SK-N-SH (cell line): ENCODE measurements around the gene FNDC3B. TPM values are rescaled to one million over a fixed set of nuclear protein-coding genes. Genes with fewer than 3 reads are reported as not detected.

Experiments
- CTCF ChIA-PET: fragments of 300-600, 350-600 bp; formaldehyde crosslinking; extraction: SDS; loops from one replicate; lab custom pipeline; 2021; lab: Yijun Ruan, JAX
- POLR2A ChIA-PET: fragments of 350-600 bp; sonication (Branson Sonifier 250); formaldehyde crosslinking; extraction: SDS; loops from one replicate; lab custom pipeline; 2020; ENCODE audit warnings: antibody characterized with exemption, inconsistent platforms; lab: Yijun Ruan, JAX
- DNase-seq: peaks from one replicate; pipeline ENCODE4 v3.0.0; 2012
- H2AFZ ChIP-seq: fragments of 200-600 bp; sonication (generic); 2 replicates; pipeline ENCODE4 v1.8.1; 2016; ENCODE audit warnings: antibody characterized with exemption, mild to moderate bottlenecking, low read depth
- H3F3A ChIP-seq: fragments of 200-600 bp; sonication (generic); replicated peaks from 2 replicates; pipeline ENCODE3; 2016; ENCODE audit warnings: antibody characterized with exemption, mild to moderate bottlenecking; ENCODE audit not compliant: insufficient read depth
- H3K27ac ChIP-seq, 2 experiments: fragments of 200-500 bp in 1 of 2; fragments of 200-600 bp in 1 of 2; sonication (Bioruptor generic) in 1 of 2; sonication (generic), shearing (Covaris generic) in 1 of 2; 2 replicates each; pipeline versions ENCODE4 v1.5.1 to v1.6.1; 2014 to 2016; ENCODE audit warnings: low read depth in 2 of 2, inconsistent platforms in 1 of 2, low read length in 1 of 2, mild to moderate bottlenecking in 1 of 2, mixed read lengths in 1 of 2
- H3K27me3 ChIP-seq: fragments of 200-600 bp; sonication (generic), shearing (Covaris generic); 2 replicates; pipeline ENCODE4 v1.6.1; 2016; ENCODE audit warnings: mixed run types; ENCODE audit not compliant: insufficient read depth
- H3K36me3 ChIP-seq, 2 experiments: fragments of 200-500 bp in 1 of 2; fragments of 200-600 bp in 1 of 2; sonication (Bioruptor generic) in 1 of 2; sonication (generic) in 1 of 2; replicated peaks in 1 of 2; 2 replicates each; pipeline versions ENCODE3 to v1.5.1; 2014 to 2016; ENCODE audit warnings: low read length in 1 of 2, mild to moderate bottlenecking in 1 of 2; ENCODE audit not compliant: insufficient read depth in 2 of 2, control insufficient read depth in 1 of 2
- H3K4me1 ChIP-seq, 2 experiments: fragments of 200-500 bp in 1 of 2; fragments of 200-600 bp in 1 of 2; sonication (Bioruptor generic) in 1 of 2; sonication (generic), shearing (Covaris generic) in 1 of 2; 2 replicates each; pipeline versions ENCODE4 v1.5.1 to v1.6.1; 2014 to 2016; ENCODE audit warnings: low read depth in 1 of 2, low read length in 1 of 2, mixed run types in 1 of 2; ENCODE audit not compliant: insufficient read depth in 2 of 2, control insufficient read depth in 1 of 2
- H3K4me2 ChIP-seq: fragments of 200-600 bp; sonication (generic), shearing (Covaris generic); 2 replicates; pipeline ENCODE4 v1.6.1; 2017; ENCODE audit warnings: mixed run types
- H3K4me3 ChIP-seq, 2 experiments: fragments of 200-500 bp in 1 of 2; fragments of 200-600 bp in 1 of 2; sonication (Bioruptor generic) in 1 of 2; sonication (generic), shearing (Covaris generic) in 1 of 2; 2 replicates each; pipeline versions ENCODE4 v1.5.1 to v1.8.1; 2014 to 2016; ENCODE audit warnings: low read depth in 2 of 2, inconsistent platforms in 1 of 2, low read length in 1 of 2, mild to moderate bottlenecking in 1 of 2, mixed read lengths in 1 of 2, moderate library complexity in 1 of 2
- H3K79me2 ChIP-seq: fragments of 200-600 bp; sonication (generic); 2 replicates; pipeline ENCODE4 v1.8.1; 2017; ENCODE audit warnings: mild to moderate bottlenecking; ENCODE audit not compliant: insufficient read depth
- H3K9ac ChIP-seq: fragments of 200-600 bp; sonication (generic); 2 replicates; pipeline ENCODE4 v1.6.1; 2017; ENCODE audit warnings: mixed run types
- H3K9me2 ChIP-seq: fragments of 200-600 bp; sonication (generic); 2 replicates; pipeline ENCODE4 v1.6.1; 2017; ENCODE audit warnings: mixed run types
- H3K9me3 ChIP-seq: fragments of 200-600 bp; sonication (generic); 2 replicates; pipeline ENCODE4 v1.6.1; 2017; ENCODE audit warnings: mixed run types, mild to moderate bottlenecking, moderate library complexity
- H4K20me1 ChIP-seq: fragments of 200-600 bp; sonication (generic); 2 replicates; pipeline ENCODE4 v1.6.1; 2017; ENCODE audit warnings: mild to moderate bottlenecking, mixed run types; ENCODE audit not compliant: insufficient read depth
- ELF1 ChIP-seq: IDR thresholded peaks from 2 replicates; pipeline ENCODE4 v1.4.0; 2012
- FOXM1 ChIP-seq: IDR thresholded peaks from 2 replicates; pipeline ENCODE4 v1.4.0; 2012; ENCODE audit warnings: low read depth, mild to moderate bottlenecking
- JUND ChIP-seq: IDR thresholded peaks from 2 replicates; pipeline ENCODE4 v1.4.0; 2012
- MEF2A ChIP-seq: IDR thresholded peaks from 2 replicates; pipeline ENCODE4 v1.4.0; 2012; ENCODE audit warnings: low read depth, borderline replicate concordance
- NRF1 ChIP-seq: IDR thresholded peaks from 2 replicates; pipeline ENCODE4 v1.6.1; 2012; ENCODE audit warnings: low read depth, mild to moderate bottlenecking, low read length
- RCOR1 ChIP-seq: fragments of 150-350 bp; IDR thresholded peaks from 2 replicates; pipeline ENCODE4 v1.6.1; 2017; ENCODE audit warnings: antibody characterized with exemption, low read length
- REST ChIP-seq: IDR thresholded peaks from 2 replicates; pipeline ENCODE4 v1.6.1; 2012; ENCODE audit warnings: mild to moderate bottlenecking, low read depth, low read length, moderate library complexity
- TEAD4 ChIP-seq: IDR thresholded peaks from 2 replicates; pipeline ENCODE4 v1.4.0; 2012; ENCODE audit warnings: mild to moderate bottlenecking, borderline replicate concordance; ENCODE audit not compliant: insufficient read depth
- ZBTB33 ChIP-seq: IDR thresholded peaks from 2 replicates; pipeline ENCODE4 v1.4.0; 2012; ENCODE audit warnings: low read depth, borderline replicate concordance
- WGBS: methylation state at CpG from one replicate; pipeline ENCODE4 v1.1.6; 2017; ENCODE audit warnings: low lambda C conversion rate; 5-methylcytosine and 5-hydroxymethylcytosine counted together
- polyA plus RNA-seq, 3 experiments: library from polyadenylated mRNA; depleted of rRNA; stranded (reverse); fragments of >200 nt; gene quantifications; 2 replicates each; pipeline ENCODE4 v1.2.3, GENCODE V29; 2012
- small RNA-seq, 7 experiments: library from RNA; depleted of rRNA; stranded (forward); fragments of <200 nt; gene quantifications; one replicate each; pipeline ENCODE3, GENCODE V24; 2012

FNDC3B gene
- polyA plus RNA-seq, 1 of the 3 experiments (the other 2 are of a cell fraction) = 10.4 TPM

- DNase-seq = peak; percentile 60
- POLR2A ChIA-PET = no interaction called here
- CTCF ChIA-PET = interaction anchor here (0.6 to 2.1 kb wide), 5 partner anchors 11 to 108 kb away, joined by 3 to 13 read pairs (median 3); no protein-coding TSS in a partner anchor
- peaks cover 26% of the 10 kb centered on the region for H3K27me3 ChIP-seq
- peak overlapping the region in 1 of 2 experiments; percentile 24; a peak in 1 of 4 replicates for H3K4me3 ChIP-seq
- no peaks in the 10 kb centered on the region for H3K36me3 ChIP-seq
- no peaks in the 10 kb centered on the region for H3K9me3 ChIP-seq
- no peak overlapping the region for H2AFZ ChIP-seq
- no peaks in the 10 kb centered on the region for H3F3A ChIP-seq
- H3K27ac ChIP-seq = no peak overlapping the region
- peaks cover 0 to 13% of the 10 kb centered on the region in 2 experiments; a peak in 1 of 4 replicates for H3K4me1 ChIP-seq
- no peak overlapping the region for H3K9ac ChIP-seq
- H3K4me2 ChIP-seq = peak overlapping the region; percentile 48
- 19% methylated on average over 29 of the region's 43 CpGs for WGBS
- no peaks in the 10 kb centered on the region for H3K9me2 ChIP-seq
- H4K20me1 ChIP-seq = no peaks in the 10 kb centered on the region
- H3K79me2 ChIP-seq = no peaks in the 10 kb centered on the region
- no peak for TF ChIP-seq MEF2A
- no peak for TF ChIP-seq JUND
- TF ChIP-seq RCOR1 = no peak
- TF ChIP-seq FOXM1 = no peak
- TF ChIP-seq TEAD4 = no peak
- TF ChIP-seq ELF1 = no peak
- no peak for TF ChIP-seq ZBTB33
These were observed 409.5 kb downstream of the FNDC3B start for GRCh38 chr3:172448661-172449465.

- Histone ChIP-seq H3K27ac (no peak overlapping the region), H3K4me2 (peak overlapping the region; percentile 48), H3K79me2 (no peaks in the 10 kb centered on the region), H3F3A (peaks cover 4% of the 10 kb centered on the region), H3K4me1 (peaks cover 0 to 13% of the 10 kb centered on the region in 2 experiments; a peak in 1 of 4 replicates), H3K36me3 (no peaks in the 10 kb centered on the region), H3K27me3 (peaks cover 26% of the 10 kb centered on the region), H3K9me3 (no peaks in the 10 kb centered on the region), H3K9ac (no peak overlapping the region), H3K4me3 (peak overlapping the region; percentile 24 to 45; a peak in 2 of 4 replicates), H2AFZ (no peak overlapping the region), H4K20me1 (no peaks in the 10 kb centered on the region), H3K9me2 (no peaks in the 10 kb centered on the region)
- DNase-seq = peak; percentile 50
- POLR2A ChIA-PET = no interaction called here
- TF ChIP-seq REST (peak; percentile 99), NRF1 (no peak)
- CTCF ChIA-PET = interaction anchor here (0.7 to 2.1 kb wide), 3 partner anchors 11 to 92 kb away, joined by 3 to 13 read pairs (median 3); no protein-coding TSS in a partner anchor
- WGBS = 35% methylated on average over 31 of the region's 34 CpGs
These were observed 410.2 kb downstream of the FNDC3B start for GRCh38 chr3:172449466-172450149.

Small RNA genes within 50 kb of the gene (small RNA-seq; reads per million reads assigned to genes)
- gene RN7SL141P = 0 to 0.43 (median 0) reads per million in 7 experiments

Other genes with a start within 250 kb of the FNDC3B start
- 6.2 and 7.9 TPM in 2 replicates for gene PLD1, start 229.1 kb upstream of the FNDC3B start, polyA plus RNA-seq (2012; rRNA removed)
- gene TMEM212, start 196.2 kb upstream of the FNDC3B start, polyA plus RNA-seq (2012; rRNA removed) = not detected in 2 replicates